ENCODE results near the gene TREM1.

DNA sequence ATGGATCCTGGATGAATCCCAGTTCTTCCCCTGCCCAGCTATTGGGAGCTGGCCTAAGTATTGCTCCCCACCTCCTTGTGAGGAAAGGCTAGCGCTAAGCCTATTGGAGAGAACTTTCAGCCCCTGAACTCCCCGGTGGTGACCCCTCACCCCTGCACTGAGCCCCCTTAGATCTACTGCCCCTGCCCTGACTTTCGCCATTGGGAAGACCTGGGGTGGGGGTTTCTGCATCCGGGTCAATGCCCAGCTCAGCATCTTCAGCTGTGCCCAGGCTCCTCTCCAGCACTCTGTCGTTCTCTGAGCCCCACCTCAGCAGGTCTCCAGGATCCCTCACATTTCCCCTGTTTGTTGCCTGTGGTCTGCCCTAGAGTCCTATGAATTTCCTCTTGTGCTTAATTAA is 49.4 kb downstream of the TREM1 start:
- no peak for TF ChIP-seq POLR2A (IDR thresholded peaks at IDR 0.05)
- no peak for TF ChIP-seq CTCF (IDR thresholded peaks at IDR 0.05 in 4 of 5, conservative IDR thresholded peaks at IDR 0.05 in 1 of 5)
